OCI-LY7 (cell line): Measurements from ENCODE around the gene SHISAL1. TPM values are rescaled to one million over a fixed set of nuclear protein-coding genes. Genes with fewer than 3 reads are reported as not detected.

Experiments
- BruUV-seq: library from RNA; stranded (reverse); fragments of 400-500 nt; replicated peaks from 2 replicates; lab custom pipeline; 2021; lab: Mats Ljungman, UMichigan
- CTCF ChIA-PET: fragments of 300-600 bp; sonication (Branson Sonifier 250); formaldehyde crosslinking; loops from one replicate; lab custom pipeline; 2022; ENCODE audit warnings: antibody characterized with exemption; ENCODE audit not compliant: unreplicated experiment; lab: Charles Lee
- POLR2A ChIA-PET: fragments of 300-600 bp; sonication (Branson Sonifier 250); formaldehyde crosslinking; loops from one replicate; lab custom pipeline; 2022; ENCODE audit warnings: antibody characterized with exemption; lab: Charles Lee
- DNase-seq: peaks from one replicate; pipeline ENCODE4 v3.0.0-alpha.2; 2015; ENCODE audit warnings: low spot score
- H2AFZ ChIP-seq: fragments of 200-600 bp; sonication (generic), shearing (Covaris generic); 2 replicates; pipeline ENCODE4 v1.6.1; 2014; ENCODE audit warnings: mild to moderate bottlenecking, antibody characterized with exemption, low read length, moderate library complexity
- H3K27ac ChIP-seq: fragments of 200-600 bp; sonication (generic); 2 replicates; pipeline ENCODE4 v1.5.1; 2014; ENCODE audit warnings: mixed run types, low read depth, mild to moderate bottlenecking, moderate library complexity, low read length, inconsistent platforms; ENCODE audit not compliant: poor library complexity, severe bottlenecking
- H3K36me3 ChIP-seq: fragments of 200-600 bp; sonication (generic); 2 replicates; pipeline ENCODE4 v1.6.1; 2014; ENCODE audit warnings: mild to moderate bottlenecking, antibody characterized with exemption, low read length, moderate library complexity, mixed read lengths; ENCODE audit not compliant: insufficient read depth
- H3K4me1 ChIP-seq: fragments of 200-600 bp; sonication (generic); 2 replicates; pipeline ENCODE4 v1.5.1; 2014; ENCODE audit warnings: mild to moderate bottlenecking, low read length; ENCODE audit not compliant: insufficient read depth, poor library complexity, severe bottlenecking
- H3K4me2 ChIP-seq: fragments of 200-600 bp; sonication (generic); 2 replicates; pipeline ENCODE4 v1.6.1; 2014; ENCODE audit warnings: mild to moderate bottlenecking, low read length
- H3K4me3 ChIP-seq: fragments of 200-600 bp; sonication (generic); 2 replicates; pipeline ENCODE4 v1.5.1; 2014; ENCODE audit warnings: mild to moderate bottlenecking, low read depth, low read length; ENCODE audit not compliant: poor library complexity, severe bottlenecking
- H3K79me2 ChIP-seq: fragments of 200-600 bp; sonication (generic); 2 replicates; pipeline ENCODE4 v1.6.1; 2016; ENCODE audit warnings: low read depth, mild to moderate bottlenecking, low read length, moderate library complexity, mixed read lengths; ENCODE audit not compliant: insufficient read depth
- H3K9me2 ChIP-seq: fragments of 200-600 bp; sonication (generic); 2 replicates; pipeline ENCODE4 v1.6.1; 2016; ENCODE audit warnings: mild to moderate bottlenecking, low read length, mixed read lengths; ENCODE audit not compliant: insufficient read depth
- H3K9me3 ChIP-seq: fragments of 200-600 bp; sonication (generic); 2 replicates; pipeline ENCODE4 v1.6.1; 2014; ENCODE audit warnings: mild to moderate bottlenecking, mixed run types, low read length, mixed read lengths
- H4K20me1 ChIP-seq: fragments of 200-600 bp; sonication (generic); 2 replicates; pipeline ENCODE4 v1.6.1; 2014; ENCODE audit warnings: mild to moderate bottlenecking, antibody characterized with exemption, low read length, moderate library complexity, mixed read lengths; ENCODE audit not compliant: insufficient read depth
- CTCF ChIP-seq: fragments of 200-600 bp; sonication (generic); conservative IDR thresholded peaks from 2 replicates; pipeline ENCODE4 v1.5.1; 2014; ENCODE audit warnings: mild to moderate bottlenecking, antibody characterized with exemption, low read length, moderate library complexity, mixed read lengths
- EZH2phosphoT487 ChIP-seq: fragments of 200-600 bp; sonication (generic); IDR thresholded peaks from 2 replicates; pipeline ENCODE4 v1.6.1; 2018; ENCODE audit warnings: low read depth, borderline replicate concordance, mild to moderate bottlenecking, mixed run types, antibody characterized with exemption, low read length, moderate library complexity, mixed read lengths
- intact Hi-C: fragments of 100-400 bp; cut with micrococcal nuclease; formaldehyde crosslinking; loops from one replicate; pipeline ENCODE4 v1.10.0; 2022; ENCODE audit not compliant: unreplicated experiment
- total RNA-seq, 2 experiments: library from RNA; depleted of rRNA in 1 of 2; stranded (reverse); fragments of >200 nt in 1 of 2; shearing (Covaris generic) in 1 of 2; gene quantifications; 2 replicates each; pipeline ENCODE4 v1.2.3, GENCODE V29; 2014 to 2022

The SHISAL1 gene
- total RNA-seq, 2 experiments from 2014 or later: not detected

GRCh38 chr22:44291265-44291664, 21.5 kb downstream of the SHISAL1 start:
- Histone ChIP-seq H3K9me3 (no peaks in the 10 kb centered on the region), H3K36me3 (no peaks in the 10 kb centered on the region), H3K79me2 (no peaks in the 10 kb centered on the region), H2AFZ (no peak overlapping the region), H3K4me1 (no peaks in the 10 kb centered on the region), H4K20me1 (no peaks in the 10 kb centered on the region), H3K4me2 (no peak overlapping the region), H3K27ac (no peak overlapping the region), H3K9me2 (no peaks in the 10 kb centered on the region), H3K4me3 (no peak overlapping the region)
- POLR2A ChIA-PET: no interaction called here
- intact Hi-C loops: no loop called here
- CTCF ChIA-PET: no interaction called here
- TF ChIP-seq EZH2phosphoT487 (no peak), CTCF (no peak)
- DNase-seq: no peak
- BruUV-seq: no TSS peak

- no TSS peak for BruUV-seq
- Histone ChIP-seq H3K4me2 (no peak overlapping the region), H3K4me3 (no peak overlapping the region), H3K27ac (no peak overlapping the region), H4K20me1 (no peaks in the 10 kb centered on the region), H3K9me3 (no peaks in the 10 kb centered on the region), H2AFZ (no peak overlapping the region), H3K9me2 (no peaks in the 10 kb centered on the region), H3K79me2 (no peaks in the 10 kb centered on the region), H3K36me3 (no peaks in the 10 kb centered on the region), H3K4me1 (no peaks in the 10 kb centered on the region)
- TF ChIP-seq EZH2phosphoT487 (no peak), CTCF (no peak)
- no peak for DNase-seq
- ChIA-PET CTCF (no interaction called here), POLR2A (no interaction called here)
- intact Hi-C loops: no loop called here
Observed at GRCh38 chr22:44289414-44290171, 23.2 kb downstream of the SHISAL1 start.

GRCh38 chr22:44288913-44289312, 23.8 kb downstream of the SHISAL1 start:
- H3K27ac ChIP-seq: no peak overlapping the region
- no peak overlapping the region for H3K4me3 ChIP-seq
- ChIA-PET CTCF (no interaction called here), POLR2A (no interaction called here)
- no peak for DNase-seq
- no peaks in the 10 kb centered on the region for H3K79me2 ChIP-seq
- no peak for TF ChIP-seq EZH2phosphoT487
- no peak for TF ChIP-seq CTCF
- no peaks in the 10 kb centered on the region for H3K36me3 ChIP-seq
- no peaks in the 10 kb centered on the region for H3K4me1 ChIP-seq
- no peaks in the 10 kb centered on the region for H3K9me3 ChIP-seq
- no peak overlapping the region for H2AFZ ChIP-seq
- no peaks in the 10 kb centered on the region for H3K9me2 ChIP-seq
- intact Hi-C loops: no loop called here
- no peak overlapping the region for H3K4me2 ChIP-seq
- BruUV-seq: no TSS peak
- no peaks in the 10 kb centered on the region for H4K20me1 ChIP-seq
